Ishikawa (cell line): Measurements from ENCODE around the gene GDPD5.

Source experiments
- CEBPB ChIP-seq: IDR thresholded peaks from 2 replicates; pipeline ENCODE4 v1.6.1; 2012
- CREB1 ChIP-seq: IDR thresholded peaks from 2 replicates; pipeline ENCODE4 v1.6.1; 2012; ENCODE audit warnings: low read depth
- EGR1 ChIP-seq: IDR thresholded peaks from 2 replicates; pipeline ENCODE4 v1.6.1; 2012
- MAX ChIP-seq: IDR thresholded peaks from 2 replicates; pipeline ENCODE4 v1.6.1; 2012
- REST ChIP-seq: IDR thresholded peaks from 2 replicates; pipeline ENCODE4 v1.6.1; 2012; ENCODE audit warnings: low read depth, mild to moderate bottlenecking
- TAF1 ChIP-seq: IDR thresholded peaks from 2 replicates; pipeline ENCODE4 v1.6.1; 2012; ENCODE audit warnings: low read depth, mild to moderate bottlenecking
- TCF12 ChIP-seq: IDR thresholded peaks from 2 replicates; pipeline ENCODE4 v1.6.1; 2012; ENCODE audit warnings: low read depth
- YY1 ChIP-seq: IDR thresholded peaks from 2 replicates; pipeline ENCODE4 v1.6.1; 2012; ENCODE audit warnings: low read depth
- ZBTB7A ChIP-seq: IDR thresholded peaks from 2 replicates; pipeline ENCODE4 v1.6.1; 2012; ENCODE audit warnings: low read depth

- TF ChIP-seq TAF1, result no peak
- TF ChIP-seq EGR1, result no peak
- no peak for TF ChIP-seq MAX
- no peak for TF ChIP-seq CEBPB
- no peak for TF ChIP-seq CREB1
- TF ChIP-seq TCF12, result no peak
- TF ChIP-seq REST, result no peak
- TF ChIP-seq YY1, result no peak
- no peak for TF ChIP-seq ZBTB7A
Observed at GRCh38 chr11:75442161-75442885, 83.4 kb downstream of the GDPD5 start.
